ACC112 (cell line): ENCODE measurements around the gene EYA4.

Experiments
- H2AFZ ChIP-seq: fragments of 200-600 bp; sonication (generic); one replicate; pipeline ENCODE4 v1.6.0; 2017; ENCODE audit warnings: antibody characterized with exemption, low read length; ENCODE audit not compliant: unreplicated experiment
- H3K27ac ChIP-seq: fragments of 200-600 bp; sonication (generic); 2 replicates; pipeline ENCODE4 v1.5.1; 2014; ENCODE audit warnings: low read depth, mild to moderate bottlenecking, antibody characterized with exemption, low read length, moderate library complexity
- H3K27me3 ChIP-seq: fragments of 200-600 bp; sonication (generic); 2 replicates; pipeline ENCODE4 v1.6.1; 2014; ENCODE audit warnings: mild to moderate bottlenecking, antibody characterized with exemption, low read length, moderate library complexity, mixed read lengths; ENCODE audit not compliant: insufficient read depth
- H3K36me3 ChIP-seq: fragments of 200-600 bp; sonication (generic); 2 replicates; pipeline ENCODE4 v1.6.1; 2016; ENCODE audit warnings: mild to moderate bottlenecking, antibody characterized with exemption, low read length, moderate library complexity, mixed read lengths; ENCODE audit not compliant: insufficient read depth
- H3K4me1 ChIP-seq: fragments of 200-600 bp; sonication (generic); one replicate; pipeline ENCODE4 v1.6.1; 2016; ENCODE audit warnings: low read length, mixed read lengths; ENCODE audit not compliant: insufficient read depth, unreplicated experiment, control insufficient read depth
- H3K4me3 ChIP-seq: fragments of 200-600 bp; sonication (generic); 2 replicates; pipeline ENCODE4 v1.5.1; 2014; ENCODE audit warnings: mild to moderate bottlenecking, low read depth, low read length
- H3K79me2 ChIP-seq: fragments of 200-600 bp; sonication (generic); one replicate; pipeline ENCODE4 v1.6.0; 2016; ENCODE audit warnings: low read length; ENCODE audit not compliant: control insufficient read depth, unreplicated experiment, insufficient read depth

Gene EYA4

GRCh38 chr6:133348846-133349245 is 107.7 kb downstream of the EYA4 start:
- Histone ChIP-seq H2AFZ (no peak overlapping the region), H3K27me3 (no peaks in the 10 kb centered on the region), H3K27ac (no peak overlapping the region), H3K4me3 (no peak overlapping the region), H3K79me2 (no peaks in the 10 kb centered on the region), H3K4me1 (peaks cover 5% of the 10 kb centered on the region), H3K36me3 (no peaks in the 10 kb centered on the region)

DNA sequence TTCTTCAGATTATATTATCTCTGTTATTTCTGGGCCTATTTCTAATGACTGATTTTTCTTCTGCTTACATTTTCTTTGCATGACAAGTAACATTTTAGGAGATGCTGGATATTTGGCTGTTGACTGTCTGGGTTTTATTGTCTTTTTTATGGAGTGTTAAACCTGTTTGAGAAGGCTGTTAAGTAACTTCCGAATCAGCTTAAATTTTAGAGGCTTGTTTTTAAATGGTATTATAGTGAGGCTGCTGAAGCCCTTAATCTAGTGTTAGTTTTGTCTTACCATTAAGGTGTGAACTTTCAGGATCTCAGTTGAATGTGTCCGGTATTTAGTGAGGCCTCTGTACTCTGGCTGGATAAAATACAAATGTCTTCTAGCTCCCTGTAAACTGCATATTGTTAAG is 109.8 kb downstream of the EYA4 start:
- Histone ChIP-seq H3K27me3 (no peaks in the 10 kb centered on the region), H3K4me3 (no peak overlapping the region), H2AFZ (no peak overlapping the region), H3K27ac (no peak overlapping the region), H3K4me1 (peaks cover 5% of the 10 kb centered on the region), H3K36me3 (no peaks in the 10 kb centered on the region), H3K79me2 (no peaks in the 10 kb centered on the region)

DNA sequence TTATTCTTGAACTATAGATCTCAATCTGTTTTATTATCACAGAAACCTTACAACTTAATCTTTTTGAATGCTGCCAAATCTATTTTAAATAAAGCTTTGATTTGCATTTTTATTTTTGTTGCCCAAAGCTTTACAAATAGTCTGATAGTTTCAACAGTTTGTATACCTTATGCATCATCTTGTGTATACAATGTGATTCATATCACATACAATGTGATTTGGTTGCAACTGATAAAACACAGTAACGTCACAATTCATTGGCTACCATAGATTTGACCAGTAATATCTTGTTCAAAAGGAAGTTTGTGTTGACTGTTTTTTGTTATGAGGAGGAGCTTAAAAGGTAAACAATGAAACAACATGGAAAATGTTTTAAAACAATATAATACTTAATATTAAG is 110.9 kb downstream of the EYA4 start:
- Histone ChIP-seq H3K4me1 (peaks cover 5% of the 10 kb centered on the region), H3K27ac (no peak overlapping the region), H3K27me3 (no peaks in the 10 kb centered on the region), H2AFZ (no peak overlapping the region), H3K79me2 (no peaks in the 10 kb centered on the region), H3K36me3 (no peaks in the 10 kb centered on the region), H3K4me3 (no peak overlapping the region)

DNA sequence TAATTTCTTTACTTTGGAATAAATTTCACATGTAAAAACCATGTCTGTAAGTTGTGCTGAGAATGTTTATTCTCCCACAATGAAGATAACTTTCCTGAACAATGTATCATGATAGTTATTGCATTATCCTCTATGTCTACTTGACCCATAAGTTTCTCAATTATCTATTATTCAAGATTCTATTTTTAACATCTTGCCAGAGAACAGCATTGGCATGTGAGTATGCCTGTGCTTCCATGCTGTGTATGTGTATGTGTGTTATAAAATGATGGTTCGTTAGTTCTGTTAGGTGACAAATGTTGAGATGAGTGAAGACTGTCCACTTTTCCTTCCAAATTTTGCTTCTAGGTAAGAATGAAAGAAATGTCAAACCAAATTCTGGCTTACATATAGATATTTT is 111.9 kb downstream of the EYA4 start:
- Histone ChIP-seq H3K27me3 (no peaks in the 10 kb centered on the region), H3K79me2 (no peaks in the 10 kb centered on the region), H3K4me1 (peaks cover 5% of the 10 kb centered on the region), H3K27ac (no peak overlapping the region), H3K36me3 (no peaks in the 10 kb centered on the region), H2AFZ (no peak overlapping the region), H3K4me3 (no peak overlapping the region)

DNA sequence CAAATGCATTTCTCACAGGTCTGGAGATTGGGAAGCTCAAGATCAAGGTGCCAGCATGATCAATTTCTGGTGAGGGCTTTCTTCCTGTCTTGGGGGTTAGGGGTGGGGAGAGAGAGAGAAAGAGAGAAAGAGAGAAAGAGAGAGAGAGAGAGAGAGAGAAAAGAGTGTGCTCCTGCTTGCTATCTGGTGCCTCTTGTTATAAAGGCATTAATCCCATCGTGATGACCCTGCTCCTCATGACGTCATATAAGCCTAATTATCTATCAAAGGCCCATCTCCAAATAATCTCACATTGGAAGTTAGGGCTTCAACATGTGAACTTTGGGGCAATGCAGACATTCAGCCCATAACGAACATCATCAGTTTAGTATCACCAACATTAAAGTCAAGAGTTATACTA is 114.8 kb downstream of the EYA4 start:
- Histone ChIP-seq H3K27ac (no peak overlapping the region), H3K4me1 (peaks cover 5% of the 10 kb centered on the region), H3K27me3 (no peaks in the 10 kb centered on the region), H3K36me3 (no peaks in the 10 kb centered on the region), H2AFZ (no peak overlapping the region), H3K79me2 (no peaks in the 10 kb centered on the region), H3K4me3 (no peak overlapping the region)

GRCh38 chr6:133358574-133359150 is 117.5 kb downstream of the EYA4 start:
- no peak overlapping the region for H3K4me3 ChIP-seq
- H3K27ac ChIP-seq: no peak overlapping the region
- H3K79me2 ChIP-seq: no peaks in the 10 kb centered on the region
- H3K27me3 ChIP-seq: no peaks in the 10 kb centered on the region
- H3K4me1 ChIP-seq: no peaks in the 10 kb centered on the region
- H2AFZ ChIP-seq: no peak overlapping the region
- no peaks in the 10 kb centered on the region for H3K36me3 ChIP-seq

- Histone ChIP-seq H3K4me1 (no peaks in the 10 kb centered on the region), H3K27ac (no peak overlapping the region)
Observed at GRCh38 chr6:133359256-133359655, 118.1 kb downstream of the EYA4 start.

DNA sequence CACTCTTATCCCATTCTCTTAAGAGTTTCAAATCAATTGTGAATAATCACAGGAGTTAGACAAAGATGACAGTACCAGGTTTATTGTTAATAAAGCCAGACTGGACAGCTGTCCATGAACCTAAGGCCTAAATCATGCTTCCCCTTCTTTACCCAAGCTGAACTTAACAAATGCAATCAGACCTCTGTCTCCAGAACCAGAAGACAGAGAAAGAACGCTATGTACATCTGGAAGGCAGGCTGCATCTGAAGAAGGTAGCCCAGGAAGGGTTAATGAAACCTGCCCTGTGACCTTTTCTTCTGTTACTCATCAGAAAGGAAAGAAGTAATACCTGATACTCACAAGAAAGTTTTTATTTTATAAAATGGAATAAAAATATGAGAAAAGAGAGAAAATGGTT is 118.6 kb downstream of the EYA4 start:
- Histone ChIP-seq H2AFZ (no peak overlapping the region), H3K27me3 (no peaks in the 10 kb centered on the region), H3K4me3 (no peak overlapping the region), H3K79me2 (no peaks in the 10 kb centered on the region), H3K27ac (no peak overlapping the region), H3K36me3 (no peaks in the 10 kb centered on the region), H3K4me1 (no peaks in the 10 kb centered on the region)

More at GRCh38 chr6:133359256-133359655, 118.1 kb downstream of the EYA4 start:
- Histone ChIP-seq H3K79me2 (no peaks in the 10 kb centered on the region), H3K4me3 (no peak overlapping the region), H3K36me3 (no peaks in the 10 kb centered on the region), H2AFZ (no peak overlapping the region), H3K27me3 (no peaks in the 10 kb centered on the region)

- H2AFZ ChIP-seq: no peak overlapping the region
- no peaks in the 10 kb centered on the region for H3K36me3 ChIP-seq
- H3K4me3 ChIP-seq: no peak overlapping the region
- H3K27ac ChIP-seq: no peak overlapping the region
- H3K27me3 ChIP-seq: no peaks in the 10 kb centered on the region
- H3K79me2 ChIP-seq: no peaks in the 10 kb centered on the region
- no peaks in the 10 kb centered on the region for H3K4me1 ChIP-seq
Observed at GRCh38 chr6:133360194-133360593, 119.0 kb downstream of the EYA4 start.

DNA sequence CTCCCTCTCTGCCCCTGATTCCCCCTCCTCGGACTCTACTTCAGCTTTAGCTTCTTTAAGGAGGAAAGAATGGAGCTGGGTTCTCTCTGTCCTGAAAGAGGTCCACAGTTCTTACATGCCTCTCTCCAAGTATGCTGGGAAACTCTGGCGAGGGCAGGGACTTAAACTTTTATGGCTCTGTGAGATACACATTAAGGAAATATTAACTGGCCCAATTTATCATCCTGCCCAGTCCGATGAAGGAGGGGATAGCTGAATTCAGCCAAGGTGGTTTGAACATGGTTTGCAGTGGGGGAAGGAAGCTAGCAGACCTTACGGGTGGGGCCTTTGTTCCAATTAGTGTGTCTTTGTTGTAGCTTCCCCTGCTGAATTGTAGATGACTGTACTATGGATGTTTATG is 121.7 kb downstream of the EYA4 start:
- no peaks in the 10 kb centered on the region for H3K4me1 ChIP-seq
- no peak overlapping the region for H3K4me3 ChIP-seq
- H3K36me3 ChIP-seq: no peaks in the 10 kb centered on the region
- H3K27ac ChIP-seq: no peak overlapping the region
- H3K79me2 ChIP-seq: no peaks in the 10 kb centered on the region
- no peaks in the 10 kb centered on the region for H3K27me3 ChIP-seq
- H2AFZ ChIP-seq: no peak overlapping the region

- no peaks in the 10 kb centered on the region for H3K27me3 ChIP-seq
- H3K36me3 ChIP-seq: no peaks in the 10 kb centered on the region
- H3K27ac ChIP-seq: no peak overlapping the region
- no peak overlapping the region for H2AFZ ChIP-seq
- H3K4me1 ChIP-seq: peaks cover 6% of the 10 kb centered on the region
- no peak overlapping the region for H3K4me3 ChIP-seq
- no peaks in the 10 kb centered on the region for H3K79me2 ChIP-seq
Observed at GRCh38 chr6:133368664-133369063, 127.5 kb downstream of the EYA4 start.
